HT1080 (cell line): ENCODE data around the gene C16orf95. TPM values are rescaled to one million over a fixed set of nuclear protein-coding genes. Genes with fewer than 3 reads are reported as not detected.
"Not testable (repeated sequence)": the region's sequence is repeated elsewhere in the genome, so short reads cannot be mapped to it uniquely, and the experiment has no call there.

Experiments used
- DNase-seq: peaks from one replicate; pipeline ENCODE4 v3.0.0-alpha.2; 2015; ENCODE audit warnings: low read depth
- total RNA-seq: library from RNA; depleted of rRNA; stranded (reverse); fragments of >200 nt; shearing (Covaris generic); gene quantifications from 2 replicates; pipeline ENCODE4 v1.2.3, GENCODE V29; 2014

Gene C16orf95
- total RNA-seq, 1 experiment from 2014 or later = 9.1 TPM

GRCh38 chr16:87293990-87294389 is 23.2 kb downstream of the C16orf95 start:
- DNase-seq = no peak

GRCh38 chr16:87291944-87292343 is 25.2 kb downstream of the C16orf95 start:
- DNase-seq = no peak

GRCh38 chr16:87288753-87289362 is 28.3 kb downstream of the C16orf95 start:
- no peak for DNase-seq

- no peak for DNase-seq
Observed at GRCh38 chr16:87286839-87287626, 30.2 kb downstream of the C16orf95 start.

GRCh38 chr16:87284183-87284582 is 33.0 kb downstream of the C16orf95 start:
- no peak for DNase-seq

- DNase-seq = no peak
Observed at GRCh38 chr16:87279094-87279658, 38.0 kb downstream of the C16orf95 start.

- DNase-seq = peak; percentile 70
Observed at GRCh38 chr16:87278191-87279093, 38.8 kb downstream of the C16orf95 start.

- no peak for DNase-seq
Observed at GRCh38 chr16:87276924-87277323, 40.3 kb downstream of the C16orf95 start.

- DNase-seq = no peak
Observed at GRCh38 chr16:87276091-87276701, 41.0 kb downstream of the C16orf95 start.

GRCh38 chr16:87274794-87275193 is 42.4 kb downstream of the C16orf95 start:
- DNase-seq = no peak

- DNase-seq = no peak
Observed at GRCh38 chr16:87273471-87274030, 43.6 kb downstream of the C16orf95 start.

GRCh38 chr16:87271256-87271655 is 45.9 kb downstream of the C16orf95 start:
- no peak for DNase-seq

- DNase-seq = no peak
Observed at GRCh38 chr16:87267566-87267965, 49.6 kb downstream of the C16orf95 start.

GRCh38 chr16:87266846-87267245 is 50.3 kb downstream of the C16orf95 start:
- DNase-seq = no peak

GRCh38 chr16:87265261-87265660 is 51.9 kb downstream of the C16orf95 start:
- no peak for DNase-seq

GRCh38 chr16:87264634-87265033 is 52.6 kb downstream of the C16orf95 start:
- no peak for DNase-seq

GRCh38 chr16:87263418-87264052 is 53.7 kb downstream of the C16orf95 start:
- no peak for DNase-seq

- DNase-seq = no peak
Observed at GRCh38 chr16:87259431-87259830, 57.8 kb downstream of the C16orf95 start.

GRCh38 chr16:87258653-87259052 is 58.5 kb downstream of the C16orf95 start:
- not testable (repeated sequence) for DNase-seq

GRCh38 chr16:87255866-87256265 is 61.3 kb downstream of the C16orf95 start:
- no peak for DNase-seq
